K562 (cell line): ENCODE results near the gene NDUFS8. TPM values are rescaled to one million over a fixed set of nuclear protein-coding genes. Genes with fewer than 3 reads are reported as not detected.
A peak's percentile ranks its signal among the peaks of the same experiment; 100 is the strongest.

Experiments
- C11orf30 ChIP-seq: fragments of 450-650 bp; IDR thresholded peaks from 2 replicates; pipeline ENCODE4 v1.6.1; 2016; ENCODE audit warnings: low read depth, mild to moderate bottlenecking
- CREB3 ChIP-seq: fragments of 450-650 bp; conservative IDR thresholded peaks from 2 replicates; pipeline ENCODE4 v1.6.1; 2016; ENCODE audit warnings: missing genetic modification characterization, low read depth, mild to moderate bottlenecking, missing compliant biosample characterization, moderate library complexity
- ELK1 ChIP-seq: sonication (generic); formaldehyde crosslinking; IDR thresholded peaks from 2 replicates; pipeline ENCODE4 v1.8.1; 2022; ENCODE audit warnings: missing genetic modification reagents
- HDAC1 ChIP-seq, 2 experiments: fragments of 450-650 bp; IDR thresholded peaks; 2 replicates each; pipeline ENCODE4 v1.6.1; 2016 to 2017; ENCODE audit warnings: inconsistent platforms in 1 of 2, mild to moderate bottlenecking in 1 of 2, moderate library complexity in 1 of 2
- HOXB6 ChIP-seq: fragments of 250-450 bp; sonication (Bioruptor Pico); IDR thresholded peaks from 2 replicates; pipeline ENCODE4 v1.5.1; 2022; ENCODE audit warnings: mild to moderate bottlenecking, borderline replicate concordance
- KDM5B ChIP-seq: fragments of 200-600 bp; sonication (generic); IDR thresholded peaks from 2 replicates; pipeline ENCODE4 v1.6.1; 2012; ENCODE audit warnings: low read depth, mild to moderate bottlenecking, moderate library complexity, low read length, control low read depth, inconsistent platforms; ENCODE audit not compliant: insufficient replicate concordance
- LEF1 ChIP-seq: fragments of 450-650 bp; IDR thresholded peaks from 2 replicates; pipeline ENCODE4 v1.6.1; 2016; ENCODE audit warnings: mild to moderate bottlenecking
- MAFG ChIP-seq: fragments of 450-650 bp; conservative IDR thresholded peaks from 2 replicates; pipeline ENCODE4 v1.6.1; 2016; ENCODE audit warnings: missing genetic modification characterization, missing compliant biosample characterization
- MBD2 ChIP-seq: sonication (generic); IDR thresholded peaks from 2 replicates; pipeline ENCODE4 v1.6.1; 2016; ENCODE audit warnings: low read depth, borderline replicate concordance
- MYC ChIP-seq, 2 experiments: fragments of 250-450 bp in 1 of 2; sonication (Bioruptor Pico) in 1 of 2; IDR thresholded peaks; 2 replicates each; pipeline versions ENCODE4 v1.5.1 to v1.6.1; 2012 to 2021; ENCODE audit warnings: low read depth in 2 of 2, borderline replicate concordance in 1 of 2, improper control_type of control experiment in 1 of 2, low read length in 1 of 2, mild to moderate bottlenecking in 1 of 2, moderate library complexity in 1 of 2
- MYNN ChIP-seq, 2 experiments: sonication (generic); formaldehyde crosslinking in 1 of 2; IDR thresholded peaks; 2 replicates each; pipeline versions ENCODE4 v1.5.0 to v1.6.1; 2016 to 2020; ENCODE audit warnings: antibody characterized with exemption in 1 of 2, missing genetic modification reagents in 1 of 2
- NFIX ChIP-seq: fragments of 250-450 bp; sonication (Bioruptor Pico); IDR thresholded peaks from 2 replicates; pipeline ENCODE4 v1.4.0; 2020; ENCODE audit warnings: low read depth, mild to moderate bottlenecking, moderate library complexity
- NR3C1 ChIP-seq: sonication (generic); formaldehyde crosslinking; IDR thresholded peaks from 2 replicates; pipeline ENCODE4 v1.8.1; 2022; ENCODE audit warnings: missing genetic modification reagents
- NRF1 ChIP-seq, 2 experiments: fragments of 450-650 bp; IDR thresholded peaks in 1 of 2; conservative IDR thresholded peaks in 1 of 2; 2 replicates each; pipeline ENCODE4 v1.6.1; 2014; ENCODE audit warnings: mild to moderate bottlenecking in 2 of 2
- SMC3 ChIP-seq: conservative IDR thresholded peaks from 2 replicates; pipeline ENCODE4 v1.6.1; 2011; ENCODE audit warnings: low read depth, low read length, improper control_type of control experiment; ENCODE audit not compliant: insufficient read depth
- SNRNP70 ChIP-seq: fragments of 200-400 bp; formaldehyde crosslinking; optimal IDR thresholded peaks from 2 replicates; pipeline ENCODE3; 2017; ENCODE audit warnings: low read depth, low read length
- THRB ChIP-seq: fragments of 450-650 bp; formaldehyde crosslinking; conservative IDR thresholded peaks from 2 replicates; pipeline ENCODE4 v1.4.0; 2022; ENCODE audit warnings: mild to moderate bottlenecking, missing genetic modification characterization
- VEZF1 ChIP-seq: fragments of 200-800 bp; sonication (Bioruptor generic); IDR thresholded peaks from 2 replicates; pipeline ENCODE4 v1.6.1; 2017; ENCODE audit warnings: missing genetic modification characterization, missing compliant biosample characterization
- XRCC4 ChIP-seq: IDR thresholded peaks from one replicate; pipeline ENCODE4 v1.6.1; 2011; ENCODE audit not compliant: insufficient read depth, insufficient read length; ENCODE audit errors: extremely low read depth
- ZNF217 ChIP-seq: sonication (generic); formaldehyde crosslinking; IDR thresholded peaks from 2 replicates; pipeline ENCODE4 v1.8.0; 2022; ENCODE audit warnings: mild to moderate bottlenecking, missing genetic modification reagents
- ZNF263 ChIP-seq: sonication (generic); formaldehyde crosslinking; IDR thresholded peaks from 2 replicates; pipeline ENCODE4 v1.8.0; 2022; ENCODE audit warnings: mild to moderate bottlenecking, missing genetic modification reagents, borderline replicate concordance
- ZNF3 ChIP-seq: fragments of 250-450 bp; sonication (Bioruptor Pico); IDR thresholded peaks from 2 replicates; pipeline ENCODE4 v1.5.0; 2021; ENCODE audit warnings: mild to moderate bottlenecking, moderate library complexity
- ZSCAN29 ChIP-seq: fragments of 450-650 bp; IDR thresholded peaks from 2 replicates; pipeline ENCODE4 v1.6.1; 2017
- polyA plus RNA-seq, 8 experiments: library from polyadenylated mRNA; depleted of rRNA in 4 of 8; stranded (reverse) in 5 of 8; unstranded in 3 of 8; fragments of >200 nt; fragmentation: Nextera tagmentation in 2 of 8; fragmentation: Illumina TruSeq in 1 of 8; extraction: Ambion mirVana in 2 of 8; extraction: Trizol in 1 of 8; gene quantifications; 2 replicates each; pipeline versions ENCODE4 v1.2.1 to v1.2.3, GENCODE V29; 2011 to 2014; ENCODE audit warnings: inconsistent platforms in 1 of 8, missing spikeins in 1 of 8
- total RNA-seq, 7 experiments: library from RNA; depleted of rRNA in 6 of 7; stranded (reverse); fragments of >200 nt in 6 of 7; fragmentation: Illumina TruSeq in 2 of 7; extraction: Trizol in 2 of 7; gene quantifications; 2 replicates each; pipeline versions ENCODE4 v1.2.1 to v1.2.3, GENCODE V29; 2011 to 2021; ENCODE audit warnings: low replicate concordance in 1 of 7

The NDUFS8 gene
- total and polyA plus RNA-seq, 9 of the 15 experiments (the other 6 are each of a cell fraction or from before 2014, with no cell fraction given), result 36.5 to 351 (median 101) TPM

- TF ChIP-seq C11orf30 (peak; percentile 70), MYNN (IDR thresholded peaks at IDR 0.05) (no peak), MYNN (CRISPR knock-in tag; IDR thresholded peaks at IDR 0.05) (no peak), NRF1 (conservative IDR thresholded peaks at IDR 0.05 in 1 of 2, IDR thresholded peaks at IDR 0.05 in 1 of 2) (peak; percentile 97 to 98), KDM5B (peak; percentile 68), VEZF1 (CRISPR knock-in tag) (peak; percentile 78), MYC (IDR thresholded peaks at IDR 0.05; ENCODE audit: low read depth, low read length) (peak; percentile 49; the same call in 1 of the 2 replicates), MYC (CRISPR knock-in tag; IDR thresholded peaks at IDR 0.05; ENCODE audit: borderline replicate concordance, low read depth) (no peak), SNRNP70 (no peak), NR3C1 (no peak), ZNF263 (CRISPR knock-in tag) (peak; percentile 69; the same call in 1 of the 2 replicates), ELK1 (CRISPR knock-in tag) (no peak), NFIX (CRISPR knock-in tag) (no peak), HOXB6 (no peak), MAFG (no peak), XRCC4 (no peak), ZNF217 (CRISPR knock-in tag) (no peak), ZNF3 (CRISPR knock-in tag) (no peak), CREB3 (tag) (peak; percentile 75; the same call in 1 of the 2 replicates), SMC3 (no peak), THRB (CRISPR knock-in tag) (0 out of 2 replicates have a peak, but pooled peaks have one; percentile 7), LEF1 (no peak), HDAC1 (IDR thresholded peaks at IDR 0.05) (peak in 1 of 2 experiments; percentile 44; a peak in 1 of 4 replicates), ZSCAN29 (no peak), MBD2 (peak; percentile 96)
Measured at GRCh38 chr11:68030318-68031143, at the start of gene NDUFS8 (continued).
